SKM-1 treated with dmso at 0.1 percent for 144 hours (cell line): ENCODE measurements around the gene ABCA7.

Experiments
- DNase-seq: peaks from one replicate; lab custom pipeline; 2025; ENCODE audit not compliant: unreplicated experiment; lab: John Stamatoyannopoulos, UW

Gene ABCA7

DNA sequence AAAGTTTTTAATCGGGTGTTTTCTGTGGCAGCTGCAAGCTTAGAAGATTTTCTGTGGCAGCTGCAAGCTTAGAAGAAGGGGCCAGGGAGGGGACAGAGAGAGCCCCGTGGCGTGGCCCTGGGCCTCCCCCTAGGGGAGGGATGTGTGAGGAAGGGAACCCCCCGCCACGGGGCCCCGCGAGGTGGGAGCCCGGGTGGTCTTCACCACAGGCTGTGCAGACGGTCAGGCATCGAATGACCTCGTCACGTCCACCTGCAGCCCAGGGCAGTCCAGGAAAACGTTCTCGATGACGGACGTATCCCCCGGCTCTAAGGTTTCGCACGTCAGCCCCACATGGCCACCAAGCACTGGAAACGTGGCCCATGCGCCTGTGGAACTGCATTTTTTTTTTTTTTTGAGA is 46.7 kb downstream of the ABCA7 start:
- DNase-seq, result no peak

DNA sequence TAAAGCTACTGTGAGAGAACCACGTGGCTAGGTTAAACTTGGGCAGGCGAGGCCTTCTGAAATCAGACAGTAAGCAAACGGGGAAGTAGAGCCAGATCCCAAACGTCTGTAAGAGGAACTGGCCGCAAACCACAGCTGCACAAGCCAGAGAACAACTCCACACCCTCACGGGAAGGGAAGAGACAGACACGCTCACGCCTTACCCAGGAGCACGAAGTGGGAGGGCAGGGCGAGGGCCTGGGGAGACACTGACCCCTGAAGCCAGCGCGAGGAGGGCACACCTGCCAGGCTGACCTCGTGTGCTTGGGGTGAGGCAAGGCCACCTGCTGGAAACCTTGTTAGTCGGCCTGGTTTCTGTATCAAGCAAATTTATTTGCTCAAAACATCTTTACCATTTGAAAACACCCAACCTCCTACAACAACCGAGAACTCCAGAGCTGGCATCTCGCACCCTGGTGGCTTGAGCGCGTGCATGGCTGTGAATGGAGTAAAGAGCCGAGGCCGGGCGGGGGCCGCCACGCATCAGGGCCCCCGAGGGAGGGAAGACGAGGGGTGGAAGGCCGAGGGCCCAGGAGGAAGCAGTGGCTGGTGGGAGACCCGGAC is 48.0 kb downstream of the ABCA7 start:
- peak; percentile 92 for DNase-seq

DNA sequence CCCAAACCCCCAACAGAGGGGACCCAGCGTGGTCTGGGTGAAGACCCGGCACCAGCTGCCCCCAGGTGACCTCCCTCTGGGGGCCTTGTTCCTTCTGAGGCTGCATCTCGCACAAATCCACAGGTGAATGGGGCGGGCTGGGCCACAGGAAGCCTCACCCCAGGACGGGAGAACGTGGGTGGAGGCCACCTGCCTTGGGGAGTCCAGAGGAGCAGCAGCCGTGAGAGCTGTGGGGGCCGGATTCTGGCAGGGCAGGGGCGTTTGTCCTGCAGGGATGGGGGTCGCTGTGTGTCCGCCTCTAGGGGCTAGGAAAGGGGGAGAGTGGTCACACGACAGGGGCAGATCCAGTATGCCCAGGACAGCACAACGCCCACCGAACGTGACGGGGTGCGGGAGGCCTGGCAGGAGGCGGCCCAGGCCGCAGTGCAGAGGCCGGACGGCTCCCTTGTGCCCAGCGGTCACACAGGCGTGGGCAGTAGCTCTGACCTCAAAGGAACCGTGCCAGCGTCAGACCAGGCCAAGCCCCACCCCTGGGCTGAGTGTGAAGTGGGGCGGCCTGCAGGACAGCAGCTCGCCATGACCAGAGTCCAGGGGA is 48.6 kb downstream of the ABCA7 start:
- no peak for DNase-seq

DNA sequence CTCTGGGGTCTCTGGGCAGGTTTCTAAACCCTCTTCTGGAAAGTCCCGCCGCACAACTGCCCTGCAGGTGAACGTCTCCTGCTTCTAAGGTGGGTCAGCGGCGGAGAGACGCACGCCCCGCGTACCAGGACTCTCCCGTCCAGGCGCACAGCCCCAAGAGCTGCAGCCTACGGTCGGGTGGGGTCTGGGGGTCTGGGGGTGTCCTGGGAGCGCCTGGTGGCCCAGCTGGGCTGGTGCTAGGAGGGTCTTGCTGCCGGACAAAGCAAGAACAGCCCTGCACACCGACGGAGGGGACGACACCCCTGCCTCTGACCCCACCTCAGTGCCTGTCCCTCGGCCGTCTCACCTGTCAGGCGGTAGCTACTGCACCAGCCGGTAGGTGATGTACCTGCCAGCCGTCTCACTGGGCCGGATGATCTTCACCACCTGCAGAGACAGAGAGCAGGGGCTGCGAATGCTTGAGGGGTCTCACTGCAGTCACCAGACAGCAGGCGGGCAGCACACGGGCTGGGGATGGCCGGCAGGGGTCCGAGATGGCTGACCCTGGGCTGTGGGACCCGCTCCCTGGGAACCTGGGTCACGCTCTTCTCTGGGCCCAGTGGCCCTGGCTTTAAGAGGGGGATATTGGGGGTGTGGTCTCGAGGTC is 49.3 kb downstream of the ABCA7 start:
- DNase-seq, result no peak

DNA sequence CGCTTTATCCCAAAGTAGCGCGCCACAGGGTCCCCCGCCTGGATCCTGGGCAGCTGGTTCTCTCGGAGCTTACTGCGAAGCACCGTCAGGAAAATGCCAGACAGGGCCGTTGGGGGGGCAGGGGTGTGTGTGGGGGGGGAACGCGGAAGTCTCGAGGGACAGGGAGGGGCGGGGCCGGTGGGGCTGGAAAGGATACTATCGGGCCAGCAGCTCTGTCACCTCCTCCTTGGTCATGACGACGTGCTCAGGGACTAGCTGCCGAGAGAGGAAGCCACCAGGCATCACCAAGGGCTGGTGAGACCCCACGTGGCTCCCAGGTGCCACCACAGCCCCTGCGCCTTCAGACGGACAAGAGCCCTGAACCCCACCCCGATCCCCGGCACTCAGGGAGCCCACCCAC is 50.0 kb downstream of the ABCA7 start:
- DNase-seq, result no peak

DNA sequence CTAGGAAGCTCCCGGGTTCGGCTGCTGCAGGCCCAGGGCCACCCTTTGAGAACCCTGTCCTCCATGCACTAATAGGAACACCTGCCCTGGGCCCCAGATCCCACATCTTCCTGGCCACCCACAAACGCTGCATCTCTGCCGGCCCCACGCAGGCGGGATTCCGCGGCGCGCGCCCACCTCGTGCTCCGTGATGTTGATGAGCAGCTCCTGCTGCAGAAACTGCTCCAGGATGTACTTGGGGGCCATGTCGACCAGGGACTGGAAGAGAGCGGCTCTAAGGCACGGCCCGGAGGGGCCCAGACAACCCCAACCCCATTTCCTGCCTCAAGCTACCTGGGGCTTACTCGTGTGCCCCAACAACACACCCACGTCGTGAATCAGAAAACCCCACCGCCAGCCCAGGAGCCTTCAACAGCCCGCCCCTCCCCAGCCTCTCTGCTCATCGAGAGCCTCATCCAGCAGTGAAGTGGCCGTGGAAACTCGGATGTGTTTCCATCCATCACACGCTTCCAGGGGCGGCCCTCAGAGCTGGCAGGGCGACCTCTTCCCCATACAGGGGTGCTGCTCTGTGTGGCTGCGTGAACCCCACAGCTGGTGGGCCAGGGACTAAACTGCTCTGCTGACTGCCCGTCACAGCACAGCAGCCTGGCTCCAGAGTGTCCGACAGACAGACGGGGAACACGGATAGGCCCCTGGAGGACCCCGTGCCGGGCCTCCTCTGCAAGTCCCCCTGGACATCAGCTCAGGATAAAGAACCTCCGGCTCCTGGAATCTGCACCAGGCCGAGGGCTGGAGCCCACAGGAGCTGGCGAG is 51.0 kb downstream of the ABCA7 start:
- no peak for DNase-seq

DNA sequence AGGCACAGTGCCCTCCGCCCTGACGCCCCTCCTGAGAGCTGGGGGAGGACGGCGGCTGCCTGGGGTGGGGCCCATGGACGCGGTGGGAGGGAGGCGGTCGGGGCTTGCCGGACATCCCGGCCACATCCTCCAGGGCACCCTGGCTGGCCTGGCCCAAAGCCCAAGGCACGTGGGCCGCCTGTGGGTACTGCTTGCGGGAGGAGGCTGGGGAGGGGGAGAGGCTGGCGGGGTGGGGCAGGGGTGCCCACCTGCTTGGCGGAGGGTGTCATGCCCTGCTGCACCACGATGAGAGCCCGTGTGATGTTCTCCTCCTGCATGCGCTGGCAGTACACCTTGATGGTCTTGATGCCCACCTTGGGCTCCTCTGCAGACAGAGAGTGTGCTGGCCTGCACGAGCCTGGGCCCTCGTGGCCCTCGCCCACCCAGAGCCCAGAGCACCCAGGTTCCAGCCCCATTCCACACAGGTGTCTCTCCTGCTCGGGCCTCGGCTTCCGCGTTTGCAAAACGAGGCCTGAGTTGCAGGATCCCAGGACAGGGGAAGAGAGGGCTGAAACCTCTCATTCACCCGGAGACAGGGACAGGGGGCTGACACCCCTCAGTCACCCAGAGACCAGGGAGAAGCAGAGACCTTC is 51.8 kb downstream of the ABCA7 start:
- DNase-seq, result no peak

DNA sequence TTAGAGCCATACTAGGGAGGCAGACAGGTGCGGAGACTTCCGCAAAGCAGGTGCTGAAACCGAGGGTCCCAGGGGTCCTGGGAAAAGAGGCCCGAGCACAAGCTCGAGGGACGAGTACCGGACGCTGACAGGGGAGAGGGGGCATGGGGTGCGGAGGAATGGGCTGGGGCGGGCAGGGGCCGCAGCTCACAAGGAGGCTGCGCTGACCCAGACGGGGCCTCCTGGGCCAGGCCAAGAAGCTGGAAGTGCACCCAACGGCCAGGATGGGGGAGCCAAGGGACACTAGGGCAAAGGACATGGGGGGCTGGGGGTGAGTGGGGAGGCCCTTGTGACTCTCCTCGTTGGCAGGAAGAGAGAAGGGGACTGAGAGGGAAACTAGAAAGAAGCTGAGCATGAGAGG is 53.4 kb downstream of the ABCA7 start:
- no peak for DNase-seq

DNA sequence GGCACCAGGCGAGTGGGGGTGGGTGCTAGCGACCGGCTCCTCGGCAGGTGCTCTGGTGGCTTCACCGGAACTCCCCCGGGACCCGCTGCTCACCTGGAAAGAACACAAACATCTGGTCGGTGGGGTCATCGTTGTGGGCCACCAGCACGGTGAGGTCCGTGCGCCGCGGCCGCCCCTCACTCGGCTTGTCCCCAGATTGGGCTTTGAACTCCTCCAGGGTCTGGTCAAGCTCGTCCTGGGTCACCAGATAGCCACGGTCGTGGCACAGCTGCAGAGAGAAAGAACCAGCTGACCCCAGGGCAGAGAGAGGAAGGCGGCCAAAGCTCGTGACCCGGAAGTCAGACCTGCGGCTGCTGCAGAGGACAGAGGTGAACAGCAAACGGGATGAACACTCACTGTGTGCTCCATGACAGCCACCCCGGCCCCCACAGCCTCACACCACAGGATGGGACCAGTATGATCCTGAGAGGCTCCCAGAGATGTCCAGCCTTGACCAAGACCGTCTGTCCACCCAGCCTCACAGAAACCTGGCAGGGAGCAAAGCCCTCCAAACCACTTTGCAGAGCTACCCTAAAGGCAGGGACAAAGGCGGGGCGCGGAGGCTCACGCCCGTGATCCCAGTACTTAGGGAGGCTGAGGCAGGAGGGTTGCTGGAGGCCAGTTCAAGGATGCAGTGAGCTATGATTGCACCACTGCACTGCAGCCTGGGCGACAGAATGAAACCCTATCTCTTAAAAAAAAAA is 54.1 kb downstream of the ABCA7 start:
- DNase-seq, result no peak

DNA sequence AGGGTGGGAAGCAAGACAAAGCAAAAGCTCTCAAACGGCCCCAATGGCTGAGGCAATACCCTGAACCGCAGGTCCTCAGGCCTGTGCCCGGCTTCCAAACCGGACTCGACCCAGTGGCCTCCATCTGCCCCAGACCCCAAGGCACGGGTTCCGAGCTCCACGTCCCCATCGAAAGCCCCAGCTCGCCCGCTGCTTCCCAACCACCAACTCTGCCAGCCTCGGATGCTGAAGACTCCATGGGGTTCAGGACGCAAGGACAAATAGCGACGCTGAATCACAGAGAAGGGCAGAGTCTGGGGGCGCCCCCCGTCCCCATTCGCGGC is 54.7 kb downstream of the ABCA7 start:
- DNase-seq, result no peak

DNA sequence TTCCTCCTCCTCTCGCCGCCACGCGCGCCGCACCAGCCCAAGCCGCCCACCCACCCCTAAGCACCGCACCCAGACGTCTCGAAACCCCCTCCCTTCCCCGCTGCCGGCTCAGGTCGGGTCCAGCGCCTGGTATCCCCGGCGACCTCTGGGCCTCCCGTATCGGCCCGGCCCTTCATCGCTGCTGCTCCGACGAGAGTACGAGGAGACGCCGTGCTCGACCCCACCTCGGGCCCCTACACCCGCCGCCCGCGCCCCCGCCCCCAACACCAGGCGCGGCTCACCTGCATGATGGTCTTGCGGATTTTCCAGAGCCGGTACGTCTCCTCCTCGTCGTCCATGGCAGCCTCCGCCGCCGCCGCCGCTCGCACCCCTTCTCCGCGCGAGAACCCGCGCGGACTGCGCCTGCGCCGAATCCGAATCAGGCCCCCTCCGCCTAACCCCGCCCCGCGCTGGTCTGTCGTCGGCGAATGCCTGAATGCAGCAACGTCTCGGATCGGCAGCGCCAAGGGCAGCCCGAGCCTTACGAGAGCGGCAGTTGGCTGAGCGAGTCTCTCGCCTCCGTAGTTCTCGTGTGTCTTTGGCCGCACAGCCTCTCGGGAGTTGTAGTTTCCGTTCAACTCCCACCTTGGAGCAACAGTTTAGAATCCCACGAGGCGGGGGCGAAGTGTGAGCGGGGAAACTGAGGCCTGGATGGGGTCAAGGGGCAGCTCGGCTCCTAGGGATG is 55.2 kb downstream of the ABCA7 start, which contains the start of gene POLR2E:
Gene POLR2E, minus strand, starts transcription at position 398 of the 724 bp plus-strand sequence. Its CDS starts 60 bp downstream, at position 338.
- peak; percentile 95 for DNase-seq

DNA sequence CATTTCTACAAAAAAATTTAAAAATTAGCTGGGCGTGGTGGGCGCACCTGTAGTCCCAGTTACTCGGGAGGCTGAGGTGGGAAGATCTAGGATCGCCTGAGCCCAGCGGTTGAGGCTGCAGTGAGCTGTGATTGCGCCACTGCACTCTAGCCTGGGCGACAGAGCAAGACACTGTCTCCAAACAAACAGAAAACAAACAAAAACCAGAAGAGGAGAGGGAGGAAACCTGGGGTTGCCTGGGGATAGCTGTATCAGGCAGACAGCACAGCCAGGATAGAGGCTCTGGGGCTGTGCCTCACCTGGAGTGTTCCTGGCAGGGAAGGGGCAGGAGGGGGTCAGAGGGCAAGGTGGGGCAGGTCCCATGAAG is 57.9 kb downstream of the ABCA7 start:
- no peak for DNase-seq

DNA sequence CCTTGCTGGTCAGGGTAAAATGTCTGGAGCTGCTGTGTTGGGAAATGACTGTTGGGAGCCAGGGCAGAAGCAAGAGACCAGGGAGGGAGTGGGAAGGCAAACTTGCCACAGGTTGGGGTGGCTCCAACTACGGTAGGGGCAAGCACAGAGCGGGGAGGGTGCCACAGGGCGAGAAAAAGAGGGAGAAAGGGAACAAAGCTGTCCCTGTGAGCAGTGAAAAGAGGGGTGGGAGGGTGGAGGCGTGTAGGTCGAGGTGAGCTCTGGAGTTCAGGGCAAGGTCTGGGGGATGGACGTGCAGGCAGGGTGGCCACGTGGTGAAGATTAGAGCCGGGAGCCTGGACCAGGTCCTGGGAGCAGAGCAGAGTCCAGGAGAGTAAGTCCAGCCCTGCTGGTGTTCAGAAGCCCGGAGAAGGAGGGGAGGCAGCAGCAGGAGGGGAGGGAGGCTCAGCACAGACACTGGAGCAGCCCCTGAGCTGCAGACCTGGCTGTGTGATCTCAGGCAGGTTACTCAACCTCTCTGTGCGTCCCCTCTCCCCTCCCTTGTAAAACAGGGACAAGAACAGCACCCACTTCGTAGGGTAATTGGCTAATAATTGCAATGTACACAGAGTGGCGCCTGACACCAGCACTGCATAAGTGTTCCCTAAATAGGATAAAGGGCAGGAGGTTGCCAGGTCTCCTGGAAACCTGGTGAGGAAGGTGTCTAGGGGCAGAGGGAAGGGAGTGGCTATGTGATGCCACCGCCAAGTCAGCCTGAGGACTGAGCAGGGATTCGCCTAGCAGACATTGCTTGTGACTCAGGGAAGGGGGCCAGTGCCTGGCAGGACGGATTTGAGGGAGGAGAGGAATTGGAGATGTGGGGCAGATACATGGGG is 58.5 kb downstream of the ABCA7 start:
- no peak for DNase-seq

DNA sequence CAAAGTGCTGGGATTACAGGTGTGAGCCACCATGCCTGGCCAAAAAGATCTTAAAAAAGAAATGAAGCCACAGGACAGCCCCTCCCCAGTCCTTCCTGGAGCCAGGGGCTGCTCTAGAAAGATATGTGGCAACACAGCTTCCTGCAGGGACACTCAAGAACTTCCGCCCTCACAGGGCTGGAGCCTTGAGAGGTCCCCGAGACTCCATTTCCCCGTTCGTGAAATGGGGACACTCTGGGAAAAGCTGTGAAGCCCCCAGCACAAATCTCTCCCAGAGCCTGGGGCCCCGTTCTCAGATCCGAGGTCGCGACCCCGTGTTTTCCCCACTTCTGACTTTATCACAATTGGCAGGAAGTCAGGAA is 61.4 kb downstream of the ABCA7 start:
- peak; percentile 71 for DNase-seq

DNA sequence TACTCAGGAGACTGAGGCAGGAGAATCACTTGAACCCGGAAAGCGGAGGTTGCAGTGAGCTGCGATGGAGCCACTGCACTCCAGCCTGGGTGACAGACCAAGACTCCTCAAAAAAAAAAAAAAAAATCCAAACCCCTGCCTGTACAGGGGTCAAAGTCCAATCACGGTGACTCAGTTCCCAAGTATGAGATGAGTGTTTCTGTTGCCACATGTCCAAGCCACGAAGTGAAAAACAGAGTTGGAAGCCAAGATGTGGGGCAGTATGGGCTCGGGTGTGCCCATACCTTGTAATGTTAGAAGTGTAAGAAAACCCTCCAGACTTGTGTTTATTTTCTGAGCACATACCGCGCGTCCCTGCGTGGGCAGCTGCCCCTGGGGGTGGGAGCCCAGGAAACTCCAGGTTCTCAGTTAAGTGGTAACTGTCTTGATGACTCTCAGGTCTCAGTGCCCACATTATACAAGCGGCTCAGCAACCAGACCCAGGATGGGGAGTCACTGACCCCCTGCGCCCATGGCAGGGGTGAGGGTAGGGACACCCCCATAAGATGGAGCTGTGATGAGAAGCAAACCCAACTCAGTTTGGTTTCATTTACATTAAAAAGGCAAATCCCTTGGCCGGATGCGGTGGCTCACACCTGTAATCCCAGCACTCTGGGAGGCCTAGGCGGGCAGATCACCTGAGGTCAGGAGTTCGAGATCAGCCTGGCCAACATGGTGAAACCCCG is 62.7 kb downstream of the ABCA7 start:
- no peak for DNase-seq

DNA sequence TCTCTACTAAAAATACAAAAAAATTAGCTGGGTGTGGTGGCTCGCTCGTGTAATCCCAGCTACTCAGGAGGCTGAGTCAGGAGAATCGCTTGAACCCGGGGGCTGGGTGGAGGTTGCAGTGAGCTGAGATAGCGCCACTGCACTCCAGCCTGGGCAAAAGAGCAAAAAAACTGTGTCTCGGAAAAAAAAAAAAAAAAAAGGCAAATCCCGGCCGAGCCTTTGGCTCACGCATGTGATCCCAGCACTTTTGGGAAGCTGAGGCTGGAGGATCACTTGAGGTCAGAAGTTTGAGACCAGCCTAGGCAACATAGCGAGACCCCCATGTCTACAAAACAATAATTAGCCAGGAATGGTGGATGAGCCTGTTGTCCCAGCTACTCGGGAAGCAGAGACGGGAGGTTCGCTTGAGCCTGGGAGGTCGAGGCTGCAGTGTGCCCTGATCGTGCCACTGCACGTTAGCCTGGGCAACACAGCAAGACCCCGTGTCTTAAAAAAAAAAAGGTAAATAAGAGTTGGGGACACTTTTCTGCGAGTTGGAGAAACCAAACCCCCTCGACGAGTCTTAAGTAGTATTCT is 63.3 kb downstream of the ABCA7 start:
- no peak for DNase-seq

DNA sequence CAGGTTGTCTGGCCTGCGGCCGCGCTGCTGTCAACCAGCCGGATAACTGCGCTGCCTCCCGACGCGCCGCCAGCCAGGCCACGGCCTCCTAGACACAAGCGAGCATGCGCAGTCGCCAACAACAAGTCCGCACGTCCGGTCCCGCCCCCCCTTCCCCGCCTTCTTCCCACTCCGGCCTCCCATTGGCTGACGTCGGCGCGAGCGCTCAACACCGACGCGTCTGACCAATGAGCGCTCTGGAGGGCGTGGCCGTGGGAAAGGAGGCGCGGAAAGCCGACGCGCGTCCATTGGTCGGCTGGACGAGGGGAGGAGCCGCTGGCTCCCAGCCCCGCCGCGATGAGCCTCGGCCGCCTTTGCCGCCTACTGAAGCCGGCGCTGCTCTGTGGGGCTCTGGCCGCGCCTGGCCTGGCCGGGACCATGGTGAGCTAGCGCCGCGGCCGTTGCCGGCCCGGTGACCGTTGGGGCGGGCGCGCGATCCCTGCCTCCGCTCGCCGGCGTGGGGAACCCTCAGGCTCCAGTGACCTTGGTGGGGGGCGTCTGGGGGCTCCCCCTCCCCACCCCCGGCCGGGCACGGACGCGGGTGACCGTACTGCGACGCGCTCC is 63.9 kb downstream of the ABCA7 start, which contains the start of gene GPX4:
Gene GPX4, plus strand, starts transcription at position 287 of the 603 bp plus-strand sequence. Its CDS starts 50 bp downstream, at position 337.
- peak; percentile 94 for DNase-seq
